ENCODE measurements around the gene MMP24. TPM values are rescaled to one million over a fixed set of nuclear protein-coding genes. Genes with fewer than 3 reads are reported as not detected.

Gene MMP24
- total RNA-seq, 4 donors from 2014 or later = 0.51 to 2.6 (median 2.0) TPM

DNA sequence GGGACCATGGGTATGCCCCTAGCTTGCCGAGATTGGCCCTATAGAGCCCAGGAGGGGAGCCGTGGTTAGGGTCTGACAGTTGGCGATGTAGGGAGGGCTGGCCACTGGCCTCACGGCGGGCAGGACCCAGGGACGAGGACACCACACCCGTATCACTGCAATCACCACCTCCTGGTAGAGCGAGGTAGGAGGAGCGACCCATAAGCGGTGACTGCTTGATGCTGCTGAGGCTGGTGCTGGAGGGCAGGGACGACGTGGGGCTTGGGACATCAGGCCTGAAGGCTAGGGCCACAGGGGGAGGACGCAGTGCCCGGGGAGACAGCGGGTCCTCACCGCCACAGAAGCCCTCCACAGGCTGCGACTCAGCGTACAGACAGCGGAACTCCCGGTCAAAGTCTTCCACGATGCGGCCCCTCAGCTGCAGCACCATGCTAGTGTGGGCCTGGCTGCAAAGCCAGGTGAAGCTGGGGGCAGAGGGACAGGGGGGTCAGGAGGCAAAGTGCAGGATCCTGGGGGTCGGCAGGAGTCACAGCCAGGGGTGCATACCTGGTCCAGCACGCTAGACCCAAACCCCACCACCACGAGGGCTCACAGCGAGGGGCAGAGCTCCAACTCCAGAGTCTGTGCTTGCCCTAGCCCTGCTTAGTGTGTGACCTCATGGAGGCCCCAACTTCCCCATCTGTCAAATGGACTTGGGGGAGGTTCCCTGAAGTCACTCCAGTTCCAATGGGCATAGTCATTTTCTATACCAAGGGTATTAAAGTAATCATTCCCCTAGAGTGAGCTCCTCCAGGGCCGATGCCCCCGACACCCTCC, 61.2 kb downstream of the MMP24 start:
- DNase-seq = no peak
- no peaks in the 10 kb centered on the region for H3K27me3 ChIP-seq
- no peaks in the 10 kb centered on the region for H3K9me3 ChIP-seq
- intact Hi-C loops (cut with DNase I; ENCODE audit: low total_unique reads) = no loop called here
- no peak overlapping the region for H3K27ac ChIP-seq
- peaks cover 7 to 9% of the 10 kb centered on the region in 2 donors for H3K4me1 ChIP-seq
- TF ChIP-seq, protein P1, sequence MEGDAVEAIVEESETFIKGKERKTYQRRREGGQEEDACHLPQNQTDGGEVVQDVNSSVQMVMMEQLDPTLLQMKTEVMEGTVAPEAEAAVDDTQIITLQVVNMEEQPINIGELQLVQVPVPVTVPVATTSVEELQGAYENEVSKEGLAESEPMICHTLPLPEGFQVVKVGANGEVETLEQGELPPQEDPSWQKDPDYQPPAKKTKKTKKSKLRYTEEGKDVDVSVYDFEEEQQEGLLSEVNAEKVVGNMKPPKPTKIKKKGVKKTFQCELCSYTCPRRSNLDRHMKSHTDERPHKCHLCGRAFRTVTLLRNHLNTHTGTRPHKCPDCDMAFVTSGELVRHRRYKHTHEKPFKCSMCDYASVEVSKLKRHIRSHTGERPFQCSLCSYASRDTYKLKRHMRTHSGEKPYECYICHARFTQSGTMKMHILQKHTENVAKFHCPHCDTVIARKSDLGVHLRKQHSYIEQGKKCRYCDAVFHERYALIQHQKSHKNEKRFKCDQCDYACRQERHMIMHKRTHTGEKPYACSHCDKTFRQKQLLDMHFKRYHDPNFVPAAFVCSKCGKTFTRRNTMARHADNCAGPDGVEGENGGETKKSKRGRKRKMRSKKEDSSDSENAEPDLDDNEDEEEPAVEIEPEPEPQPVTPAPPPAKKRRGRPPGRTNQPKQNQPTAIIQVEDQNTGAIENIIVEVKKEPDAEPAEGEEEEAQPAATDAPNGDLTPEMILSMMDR (IDR thresholded peaks at IDR 0.05) = no peak
- TF ChIP-seq POLR2A (IDR thresholded peaks at IDR 0.05) = no peak
- no peaks in the 10 kb centered on the region for H3K36me3 ChIP-seq
- no peak overlapping the region for H3K4me3 ChIP-seq

DNA sequence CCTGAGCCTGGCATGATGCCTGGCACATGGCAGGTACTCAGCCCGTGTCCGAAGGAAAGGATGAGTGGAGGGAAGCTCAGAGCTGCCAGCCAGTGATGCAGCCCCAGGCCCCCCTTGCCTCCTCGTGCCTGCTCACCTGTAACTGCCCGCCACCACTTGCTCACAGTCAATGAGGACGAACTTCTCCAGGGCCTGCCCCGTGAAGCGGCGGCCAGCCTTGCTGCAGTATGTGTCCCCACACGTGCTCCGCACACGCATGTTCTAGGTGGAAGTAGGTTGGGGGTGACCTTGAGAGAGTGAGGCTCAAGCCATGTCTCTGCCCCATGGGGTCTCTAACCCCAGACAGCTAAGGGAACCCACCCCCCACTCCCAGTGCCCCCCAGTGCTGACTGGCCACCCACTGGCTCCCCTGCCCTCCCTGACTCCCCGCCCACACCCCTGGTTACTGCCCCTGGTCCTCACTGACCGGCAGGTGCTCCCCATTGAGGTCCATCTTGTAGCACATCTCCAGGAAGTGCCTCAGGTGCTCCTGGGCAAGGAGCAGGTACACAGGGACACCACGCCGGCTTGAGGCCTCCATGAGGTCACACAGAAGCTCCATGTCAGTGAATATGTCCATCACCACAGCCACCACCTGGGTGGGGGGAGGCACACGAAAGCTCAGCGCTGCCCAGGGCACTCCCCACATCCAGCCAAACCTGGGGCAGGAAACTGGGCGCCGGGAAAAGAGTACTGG, 62.0 kb downstream of the MMP24 start:
- Histone ChIP-seq H3K9me3 (no peaks in the 10 kb centered on the region), H3K4me3 (no peak overlapping the region), H3K27ac (no peak overlapping the region), H3K36me3 (no peaks in the 10 kb centered on the region), H3K4me1 (peaks cover 2 to 5% of the 10 kb centered on the region in 2 donors), H3K27me3 (no peaks in the 10 kb centered on the region)
- intact Hi-C loops (cut with DNase I; ENCODE audit: low total_unique reads) = no loop called here
- DNase-seq = no peak
- TF ChIP-seq, protein P1 (IDR thresholded peaks at IDR 0.05) = no peak
- TF ChIP-seq POLR2A (IDR thresholded peaks at IDR 0.05) = no peak

DNA sequence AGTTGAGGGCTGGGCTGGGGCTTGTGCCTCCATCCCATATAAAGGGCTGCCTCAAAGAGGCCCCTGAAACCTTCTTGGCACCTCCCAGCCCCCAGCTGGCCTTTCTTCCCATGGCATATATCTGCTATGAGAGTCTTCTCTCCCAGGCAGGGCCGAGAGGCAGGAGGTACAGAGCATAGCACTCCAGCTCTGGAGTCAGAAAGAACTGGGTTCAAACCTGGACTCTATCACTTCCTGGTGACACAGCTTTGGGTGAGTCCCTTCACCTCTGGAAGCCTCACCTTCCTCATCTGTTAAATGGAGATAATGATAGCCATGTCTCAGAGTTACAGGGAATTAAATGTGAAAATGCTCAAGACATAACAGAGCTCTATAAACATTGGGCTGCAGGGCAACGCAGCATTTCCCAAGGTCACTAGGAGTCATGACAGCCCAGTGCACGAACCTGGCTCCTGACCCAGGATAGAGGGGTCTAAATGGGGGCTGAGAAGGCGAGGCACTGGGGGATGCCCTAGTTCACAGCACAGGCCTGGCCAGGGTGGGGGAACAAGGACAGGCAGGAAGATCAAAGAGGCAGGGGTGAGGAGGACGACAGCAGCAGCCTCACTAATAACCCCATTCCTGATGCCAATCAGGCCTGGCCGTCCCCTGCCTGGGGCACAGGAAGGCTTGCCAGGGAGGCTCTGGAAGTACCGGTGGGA, 63.8 kb downstream of the MMP24 start:
- intact Hi-C loops (cut with DNase I; ENCODE audit: low total_unique reads) = no loop called here
- Histone ChIP-seq H3K9me3 (no peaks in the 10 kb centered on the region), H3K4me1 (no peaks in the 10 kb centered on the region), H3K4me3 (no peak overlapping the region), H3K27me3 (no peaks in the 10 kb centered on the region), H3K36me3 (no peaks in the 10 kb centered on the region), H3K27ac (no peak overlapping the region)
- no peak for DNase-seq
- TF ChIP-seq, protein P1 (IDR thresholded peaks at IDR 0.05) = no peak
- no peak for TF ChIP-seq POLR2A (IDR thresholded peaks at IDR 0.05)

DNA sequence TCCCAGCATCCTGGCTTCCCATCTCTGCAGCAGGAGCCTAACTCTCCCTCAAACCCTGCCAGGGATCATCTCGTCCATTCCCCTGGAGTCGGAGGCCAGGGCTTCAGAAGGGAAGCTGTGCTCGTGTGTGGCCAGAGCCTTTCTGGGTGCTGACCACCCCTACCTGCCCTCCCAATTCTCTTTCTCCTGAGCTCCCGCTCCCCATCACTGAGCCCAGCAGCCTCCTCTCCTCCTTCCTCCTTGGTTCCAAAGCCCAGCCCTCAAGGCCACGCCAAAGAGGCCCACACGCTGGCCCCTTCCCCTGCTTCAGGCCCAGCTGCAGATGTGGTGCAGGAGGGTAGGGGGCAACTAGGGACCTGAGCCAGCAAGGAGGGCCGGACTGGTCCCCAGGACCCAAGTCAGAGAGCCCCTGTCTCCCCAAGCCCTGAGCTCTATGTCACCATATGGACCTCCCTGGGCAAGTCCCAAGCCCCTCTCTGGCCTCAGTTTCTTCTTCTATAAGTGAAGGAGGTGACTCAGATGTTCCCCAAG, 64.5 kb downstream of the MMP24 start:
- intact Hi-C loops (cut with DNase I; ENCODE audit: low total_unique reads) = no loop called here

More for the DNA sequence above, 64.5 kb downstream of the MMP24 start:
- H3K4me1 ChIP-seq = no peaks in the 10 kb centered on the region
- no peak overlapping the region for H3K4me3 ChIP-seq
- H3K27me3 ChIP-seq = no peaks in the 10 kb centered on the region
- no peaks in the 10 kb centered on the region for H3K9me3 ChIP-seq
- TF ChIP-seq, protein P1 (IDR thresholded peaks at IDR 0.05) = no peak
- TF ChIP-seq POLR2A (IDR thresholded peaks at IDR 0.05) = no peak
- no peak for DNase-seq
- H3K36me3 ChIP-seq = no peaks in the 10 kb centered on the region
- H3K27ac ChIP-seq = no peak overlapping the region

Data from uterus (tissue), 4 donors.